ENCODE data around the gene EDEM3. TPM values are rescaled to one million over a fixed set of nuclear protein-coding genes. Genes with fewer than 3 reads are reported as not detected.

The EDEM3 gene
- total and polyA plus RNA-seq, 2 of the 8 experiments (the other 6 are each of a cell fraction or from before 2014, with no cell fraction given), result 1.6 to 14.0 TPM

GRCh38 chr1:184789884-184790283, 35.2 kb upstream of the EDEM3 start:
- Histone ChIP-seq H3K4ac (replicated peaks; ENCODE audit: insufficient read length, low read depth, low read length) (no peak overlapping the region), H3K23ac (ENCODE audit: insufficient read length) (no peak overlapping the region), H2BK5ac (ENCODE audit: low read depth, low read length) (no peak overlapping the region), H3K56ac (replicated peaks; ENCODE audit: insufficient read length, low read depth, low read length) (no peak overlapping the region), H4K5ac (ENCODE audit: insufficient read length, low read depth, low read length) (no peak overlapping the region), H4K20me1 (replicated peaks in 1 of 2; ENCODE audit: control insufficient read depth in 1 of 2, insufficient read depth in 2 of 2, low read length in 2 of 2) (no peaks in the 10 kb centered on the region), H3K4me2 (ENCODE audit: insufficient read depth in 1 of 2, low read depth in 2 of 2, low read length in 2 of 2) (no peak overlapping the region), H2BK20ac (ENCODE audit: low read length) (no peak overlapping the region), H2BK15ac (ENCODE audit: low read length) (no peak overlapping the region), H2BK12ac (ENCODE audit: low read depth, low read length) (no peak overlapping the region), H3K14ac (ENCODE audit: insufficient read length) (no peak overlapping the region), H2BK120ac (replicated peaks; ENCODE audit: low read depth, low read length) (no peak overlapping the region), H3K4me3 (ENCODE audit: extremely low read depth in 1 of 4, insufficient read depth in 2 of 4, low read depth in 3 of 4, low read length in 4 of 4) (no peak overlapping the region), H3K23me2 (ENCODE audit: low read depth, low read length) (no peaks in the 10 kb centered on the region), H2AK5ac (ENCODE audit: low read depth, low read length) (no peak overlapping the region), H2AFZ (ENCODE audit: low read length) (no peak overlapping the region), H3K27ac (ENCODE audit: low read depth, low read length) (no peak overlapping the region), H3K36me3 (ENCODE audit: control insufficient read depth in 2 of 4, insufficient read depth in 4 of 4, low read length in 3 of 4) (no peaks in the 10 kb centered on the region), H3K27me3 (replicated peaks in 1 of 4; ENCODE audit: control insufficient read depth in 3 of 4, extremely low read depth in 1 of 4, insufficient read depth in 3 of 4, low read length in 3 of 4) (no peaks in the 10 kb centered on the region), H3K9me3 (ENCODE audit: insufficient read depth in 2 of 2, low read depth in 1 of 2, low read length in 1 of 2) (no peaks in the 10 kb centered on the region), H3K18ac (ENCODE audit: extremely low read depth, low read length) (no peak overlapping the region), H3K9ac (replicated peaks in 1 of 4; ENCODE audit: extremely low read depth in 1 of 4, low read depth in 3 of 4, low read length in 3 of 4) (no peak overlapping the region), H3K79me2 (ENCODE audit: control insufficient read depth in 1 of 2, insufficient read depth in 2 of 2, low read length in 2 of 2) (no peaks in the 10 kb centered on the region), H4K8ac (ENCODE audit: extremely low read depth, insufficient read depth, low read length) (no peak overlapping the region), H3K79me1 (ENCODE audit: low read depth, low read length) (no peaks in the 10 kb centered on the region), H4K91ac (replicated peaks; ENCODE audit: insufficient read length, low read length) (no peak overlapping the region), H3K4me1 (replicated peaks in 1 of 4; ENCODE audit: control insufficient read depth in 3 of 4, insufficient read depth in 4 of 4, low read length in 3 of 4) (peaks cover 0 to 1% (median 0%) of the 10 kb centered on the region in 4 experiments; a peak in 1 of 7 replicates)
- TF ChIP-seq GTF2F1 (IDR thresholded peaks at IDR 0.05; ENCODE audit: borderline replicate concordance, low read depth, low read length) (no peak), SUZ12 (IDR thresholded peaks at IDR 0.05; ENCODE audit: low read length) (no peak), RAD21 (IDR thresholded peaks at IDR 0.05 in 1 of 2, conservative IDR thresholded peaks at IDR 0.05 in 1 of 2; ENCODE audit: low read depth in 2 of 2, low read length in 2 of 2) (no peak), EGR1 (IDR thresholded peaks at IDR 0.05; ENCODE audit: borderline replicate concordance, low read depth, low read length) (no peak), GABPA (IDR thresholded peaks at IDR 0.05; ENCODE audit: borderline replicate concordance, insufficient read depth, low read length) (no peak), POLR2AphosphoS5 (IDR thresholded peaks at IDR 0.05; ENCODE audit: low read depth, low read length) (no peak), SIX5 (IDR thresholded peaks at IDR 0.05; ENCODE audit: low read depth, low read length) (no peak)
- POLR2A ChIA-PET (ENCODE audit: partially characterized antibody), result interaction anchor here (1.1 kb wide), 1 partner anchor 11 kb away, joined by 3 read pairs; no protein-coding TSS in a partner anchor
- CTCF ChIA-PET (ENCODE audit: partially characterized antibody), result interaction anchor here (1.3 to 1.8 kb wide), 2 partner anchors 193 to 381 kb away, joined by 3 to 8 read pairs; no protein-coding TSS in a partner anchor
- FAIRE-seq, result no peak
- no peak for DNase-seq (ENCODE audit: low read depth in 1 of 2, low spot score in 2 of 2)
- WGBS, 2 experiments (ENCODE audit: extremely low coverage in 1 of 2, insufficient coverage in 1 of 2, insufficient read length in 1 of 2, insufficient replicate concordance in 2 of 2, low coverage in 1 of 2, low lambda C conversion rate in 2 of 2, missing lambda C conversion rate in 1 of 2), result 79% methylated on average over 2 of the region's 2 CpGs; no CpG with 5 or more reads in 1 of the 2 experiments

All from H1 (cell line).